GM19025 (cell line): ENCODE data around the gene SMAD7.

ENCODE experiments used
- ATAC-seq: cut with Tn5 transposase; IDR thresholded peaks from one replicate; pipeline ENCODE4 v1.9.1; 2021; ENCODE audit warnings: mild to moderate bottlenecking, low read depth, moderate library complexity; ENCODE audit not compliant: unreplicated experiment

The SMAD7 gene

DNA sequence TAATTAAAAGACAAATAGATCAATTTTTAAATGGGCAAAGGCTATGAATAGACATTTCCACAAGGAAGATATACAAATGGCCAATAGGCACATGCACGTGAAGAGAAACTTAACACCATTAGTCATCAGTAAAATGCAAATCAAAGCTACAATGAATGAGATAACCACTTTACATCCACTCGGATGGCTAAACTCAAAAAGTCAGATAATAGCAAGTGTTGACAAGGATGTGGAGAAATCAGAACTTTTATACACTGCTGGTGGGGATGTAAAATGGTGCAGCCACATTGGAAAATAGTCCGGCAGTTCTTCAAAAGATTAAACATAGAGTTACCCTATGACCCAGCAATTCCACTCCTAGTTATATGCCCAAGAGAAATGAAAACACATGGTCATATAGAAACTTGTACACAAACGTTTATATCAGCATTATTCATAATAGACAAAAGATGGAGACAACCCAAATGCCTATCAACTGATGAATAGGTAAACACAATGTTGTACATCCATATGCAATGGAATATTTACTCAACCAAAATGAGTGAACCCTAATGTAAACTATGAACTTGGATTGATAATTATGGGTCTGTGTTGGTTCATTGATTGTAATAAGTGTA is 51.1 kb downstream of the SMAD7 start:
- no peak for ATAC-seq

DNA sequence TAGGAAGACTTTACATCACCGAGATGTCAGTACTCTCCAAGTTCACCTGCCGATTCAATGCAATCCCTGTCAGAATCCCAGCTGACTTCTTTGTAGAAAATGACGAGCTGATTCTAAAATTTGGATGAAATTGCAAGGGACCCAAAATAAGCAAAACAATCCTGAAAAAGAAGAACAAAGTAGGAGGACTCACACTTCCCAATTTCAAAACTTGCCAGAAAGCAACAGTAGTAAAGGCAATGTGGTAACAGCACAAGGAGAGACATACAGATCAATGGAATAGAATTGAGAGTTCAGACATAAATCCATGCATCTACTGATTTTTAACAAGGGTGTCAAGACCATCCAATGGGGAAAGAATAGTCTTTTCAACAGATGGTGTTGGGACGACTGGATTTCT is 52.2 kb downstream of the SMAD7 start:
- no peak for ATAC-seq

DNA sequence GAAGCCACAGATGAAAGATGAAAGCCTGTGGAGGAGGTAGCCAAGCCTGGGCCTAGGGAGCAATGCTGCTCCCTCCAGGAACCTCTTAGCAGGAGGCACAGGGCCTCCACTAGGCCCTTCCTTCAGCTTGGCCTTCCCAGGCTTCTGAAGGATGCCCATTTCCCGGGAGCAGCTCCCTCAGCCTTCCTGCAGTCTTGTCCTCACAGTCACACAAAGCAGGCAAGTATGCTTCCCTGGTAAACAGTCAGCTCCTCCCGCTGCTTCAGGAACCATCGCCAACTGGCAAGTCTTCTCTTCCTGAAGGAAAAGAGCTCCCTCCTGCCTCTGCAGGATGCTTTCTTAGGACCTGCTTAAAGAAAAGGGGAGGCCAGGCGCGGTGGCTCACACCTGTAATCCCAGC is 53.2 kb downstream of the SMAD7 start:
- no peak for ATAC-seq

DNA sequence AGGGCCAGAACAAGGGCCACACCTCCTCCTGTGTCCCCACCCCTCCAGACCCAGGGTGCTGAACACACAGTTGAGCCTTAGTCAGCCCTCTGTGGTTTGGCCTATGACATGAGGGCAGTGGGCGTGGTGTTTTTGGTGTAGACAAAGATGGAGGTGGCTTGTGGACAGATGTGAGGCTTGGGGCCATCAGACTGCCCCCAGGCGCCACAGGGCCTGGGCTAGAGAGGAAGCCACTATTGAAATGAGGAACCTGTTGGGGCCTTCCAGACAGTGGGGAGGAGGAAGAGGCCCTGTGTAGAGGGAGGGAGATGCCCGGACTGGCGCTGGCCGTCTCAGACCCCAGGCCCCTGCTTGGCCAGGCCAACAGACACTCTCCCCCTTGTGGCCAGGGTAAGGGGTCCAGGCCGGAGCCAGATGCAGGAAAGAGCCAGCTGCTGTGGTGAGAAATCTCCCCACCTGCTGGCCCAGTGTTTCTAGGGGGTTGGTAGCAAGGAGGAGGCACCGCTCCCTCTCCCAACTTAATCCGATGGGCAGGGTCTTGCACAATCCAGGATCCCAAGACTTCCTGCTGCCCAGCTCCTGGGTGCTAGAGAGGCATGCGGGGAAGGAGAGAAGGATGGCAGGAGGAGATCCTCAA is 53.8 kb downstream of the SMAD7 start:
- ATAC-seq, result no peak

DNA sequence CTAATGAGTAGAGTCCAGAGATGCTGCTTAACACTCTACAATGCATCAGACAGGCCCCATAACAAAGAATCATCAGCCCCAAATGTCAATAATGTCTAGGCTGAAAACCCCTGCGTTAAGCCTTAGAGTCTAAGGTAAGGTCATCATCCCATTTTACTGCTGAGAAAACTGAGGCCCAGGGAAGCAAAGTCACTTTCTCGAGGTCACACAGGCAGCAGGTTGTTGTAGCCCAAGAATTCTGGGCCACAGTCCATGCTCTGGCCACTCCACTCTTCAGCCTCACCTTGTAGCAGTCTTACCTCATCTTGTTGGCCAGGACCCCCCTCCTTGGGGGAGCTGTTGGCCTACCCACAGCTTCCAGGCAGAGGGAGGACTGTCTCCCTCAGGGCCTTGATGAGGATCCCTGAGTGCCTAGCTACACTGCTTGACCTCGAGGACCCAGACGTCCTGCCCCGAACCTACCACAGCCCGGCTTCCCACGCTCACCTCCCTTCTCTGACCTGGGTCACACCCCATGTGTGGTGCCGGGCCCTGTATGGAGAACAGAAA is 54.4 kb downstream of the SMAD7 start:
- ATAC-seq, result no peak

DNA sequence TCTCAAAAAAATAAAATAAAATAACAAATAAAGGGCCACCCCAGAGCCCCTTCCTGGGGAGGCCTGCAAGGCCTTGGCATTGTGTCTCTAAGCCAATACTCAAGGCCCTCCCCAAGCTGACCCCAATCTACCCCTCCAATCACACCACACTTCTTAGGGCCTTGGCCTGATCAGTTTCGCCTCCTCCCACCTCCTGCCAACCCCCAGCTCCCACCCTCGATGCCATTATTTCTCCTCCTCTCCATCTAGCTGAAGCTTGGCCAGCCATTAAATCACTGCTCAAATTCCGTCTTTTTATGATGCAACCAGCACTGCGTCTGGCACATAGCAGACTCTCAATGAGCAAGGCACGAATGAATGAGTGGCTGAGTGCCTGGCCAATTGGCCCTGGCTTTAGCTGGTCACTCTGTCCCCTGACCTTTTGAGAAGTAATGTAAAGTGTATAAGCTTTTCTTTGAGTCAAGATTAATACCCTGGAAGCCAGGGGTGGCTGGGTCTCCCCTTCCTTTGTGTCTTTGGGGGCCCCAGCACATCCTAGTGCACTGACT is 55.9 kb downstream of the SMAD7 start:
- ATAC-seq, result no peak

DNA sequence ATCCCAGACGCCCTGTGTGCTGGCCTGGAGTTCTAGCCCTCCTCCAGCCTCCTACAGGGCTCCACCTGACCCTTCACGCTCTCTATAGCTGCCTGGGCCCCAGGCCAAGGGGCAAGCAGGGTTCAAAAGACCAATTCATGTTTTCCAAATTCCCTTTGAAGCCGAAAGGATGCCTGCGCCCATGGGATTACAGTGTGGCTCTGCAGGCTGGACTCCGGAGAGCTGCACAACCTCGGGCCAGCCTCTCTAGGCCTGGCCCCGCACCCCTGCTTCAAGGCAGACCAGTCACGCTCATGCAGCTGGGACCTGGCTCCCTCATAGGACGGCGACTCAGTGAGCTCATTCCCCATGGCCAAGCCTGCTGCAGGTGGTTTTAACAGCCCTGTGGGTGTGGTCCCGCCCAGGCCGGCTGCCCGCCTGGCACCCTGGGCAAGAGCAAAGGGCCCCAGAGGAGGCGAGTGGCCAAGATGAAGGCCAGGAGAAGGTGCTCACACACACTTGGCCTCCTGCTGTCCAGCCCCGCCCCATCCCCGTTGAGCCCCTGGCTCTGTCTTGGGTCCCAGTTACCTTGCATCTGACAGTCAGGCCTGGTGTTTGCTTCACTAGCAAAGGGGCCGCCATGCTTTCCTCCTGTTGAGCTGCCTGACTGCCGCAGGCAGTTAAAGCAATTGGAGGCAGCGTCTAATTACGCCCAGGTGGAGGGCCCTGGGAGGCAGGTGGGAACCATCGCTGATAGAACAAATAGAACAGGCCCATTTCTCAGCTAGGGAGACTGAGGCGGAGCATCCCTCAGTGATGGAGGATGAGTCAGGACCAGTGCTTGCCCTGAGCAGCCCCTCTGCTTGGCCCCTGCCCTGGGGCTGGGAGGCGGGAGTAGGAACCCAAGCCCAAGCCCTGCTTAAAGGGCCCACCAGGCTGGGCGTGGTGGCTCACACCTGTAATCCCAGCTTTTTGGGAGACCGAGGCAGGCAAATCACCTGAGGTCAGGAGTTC is 56.9 kb downstream of the SMAD7 start:
- ATAC-seq, result no peak

DNA sequence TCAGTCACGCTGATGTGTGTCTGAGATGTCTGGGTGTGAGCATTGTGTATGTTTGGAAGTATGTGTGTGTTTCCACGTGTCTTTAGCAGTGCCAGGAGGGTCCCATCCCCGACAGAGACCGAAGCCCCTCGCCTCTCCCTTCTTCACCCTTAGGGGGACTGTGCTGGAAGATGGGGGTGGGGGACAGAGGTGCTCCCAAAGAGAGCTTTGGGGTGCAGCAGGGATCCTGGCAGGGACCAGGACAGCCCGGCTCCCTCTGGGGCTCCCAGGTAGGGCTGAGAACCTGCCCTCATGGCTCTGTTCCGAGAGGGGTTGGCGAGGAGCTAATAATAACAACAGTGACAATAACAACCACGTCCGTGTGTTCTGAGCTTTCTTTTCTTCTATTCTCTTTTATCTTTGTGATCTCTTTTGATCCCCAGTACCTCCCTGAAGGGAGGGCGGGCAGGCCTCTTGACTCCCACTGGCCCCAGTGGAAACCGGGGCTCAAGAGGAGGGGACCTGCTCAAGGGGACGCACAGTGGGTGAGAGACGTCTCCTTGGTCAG is 57.6 kb downstream of the SMAD7 start:
- ATAC-seq, result no peak

DNA sequence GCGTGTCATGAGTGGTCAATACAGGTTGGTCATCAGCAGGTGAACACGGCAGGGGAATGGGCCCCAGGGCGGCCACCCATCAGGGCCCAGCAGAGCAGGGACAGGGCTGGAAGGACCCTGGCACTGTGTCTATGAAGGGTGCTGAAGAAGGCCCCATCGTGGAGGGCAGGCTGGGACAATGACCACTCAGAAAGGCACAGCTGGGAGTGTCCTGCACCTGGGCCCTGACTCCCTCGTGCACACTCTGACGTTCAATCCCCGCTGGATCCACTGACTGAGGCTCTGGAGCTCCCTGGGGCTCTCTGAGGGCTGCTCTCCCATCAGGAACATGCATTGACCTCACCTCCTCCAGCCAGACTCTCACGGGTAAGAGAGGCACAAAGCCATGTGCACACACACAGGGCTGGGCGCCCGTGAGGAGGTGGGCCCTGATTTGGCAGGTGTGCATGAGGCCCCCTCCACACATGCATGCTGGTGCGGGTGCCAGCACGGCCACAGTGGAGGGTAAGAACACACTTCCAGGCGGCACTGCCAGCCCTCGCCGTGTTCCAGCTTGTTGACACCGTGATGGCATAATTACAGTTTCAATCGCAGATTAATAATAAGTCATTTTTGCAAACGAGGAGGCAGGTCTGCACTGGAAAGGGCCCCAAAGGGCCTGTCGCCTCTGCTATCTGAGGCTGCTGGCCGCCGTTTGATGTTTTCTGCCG is 58.5 kb downstream of the SMAD7 start:
- no peak for ATAC-seq

DNA sequence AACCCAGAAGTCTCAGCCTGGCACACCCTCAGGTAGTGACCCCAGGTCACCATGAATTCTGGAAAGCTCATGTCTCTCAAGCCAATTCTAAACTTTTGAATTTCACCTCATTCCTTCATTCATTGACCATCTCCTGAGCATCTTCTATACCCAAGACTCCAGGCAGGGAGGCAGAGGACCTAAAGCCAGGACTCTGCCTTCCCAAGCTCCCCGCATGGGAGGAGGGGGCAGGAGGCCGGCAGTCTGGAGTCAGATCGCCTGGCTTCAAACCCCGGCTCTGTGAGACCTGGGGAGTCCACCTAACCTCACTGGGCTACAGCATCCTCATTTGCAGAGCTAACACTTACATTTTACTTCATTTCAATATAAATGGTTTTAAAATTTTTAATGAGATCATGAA is 59.0 kb downstream of the SMAD7 start:
- no peak for ATAC-seq

DNA sequence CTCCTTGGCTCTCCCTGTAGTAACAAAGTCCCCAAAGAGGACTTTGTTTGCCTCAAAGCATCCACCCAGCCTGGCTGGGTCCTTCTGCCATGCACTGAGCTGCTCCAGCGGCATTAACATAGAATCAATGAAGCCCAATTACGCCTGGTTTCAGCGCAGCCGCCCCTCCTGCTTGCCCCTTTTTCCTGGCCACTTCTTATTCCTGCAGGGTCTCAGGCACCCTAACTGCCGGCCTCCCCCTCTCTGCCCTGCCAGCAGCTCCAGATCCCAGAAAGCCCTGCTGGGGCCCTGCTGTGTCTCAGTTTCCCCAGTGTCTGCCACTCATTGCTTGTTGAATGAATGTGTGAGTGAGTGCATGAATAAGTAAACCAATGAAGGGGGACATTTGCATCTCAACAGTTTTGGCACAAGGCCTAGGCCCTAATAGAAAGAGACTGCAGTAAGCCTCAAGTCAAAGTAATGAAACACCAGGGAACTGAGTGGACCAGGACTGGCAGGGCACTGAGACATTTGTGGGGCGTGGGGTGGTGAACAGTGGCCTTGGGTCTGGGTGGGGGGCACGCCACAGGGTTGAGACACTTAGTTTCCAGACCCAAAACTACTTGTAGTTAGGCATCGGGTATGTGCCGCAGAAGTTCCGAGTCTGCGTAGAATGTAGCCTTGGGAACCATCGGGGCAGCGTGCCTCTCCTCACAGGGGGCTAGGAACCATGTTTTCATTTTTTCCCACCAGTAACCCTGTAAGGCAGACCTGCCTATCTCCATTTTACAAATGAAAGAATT is 60.6 kb downstream of the SMAD7 start:
- ATAC-seq, result no peak

DNA sequence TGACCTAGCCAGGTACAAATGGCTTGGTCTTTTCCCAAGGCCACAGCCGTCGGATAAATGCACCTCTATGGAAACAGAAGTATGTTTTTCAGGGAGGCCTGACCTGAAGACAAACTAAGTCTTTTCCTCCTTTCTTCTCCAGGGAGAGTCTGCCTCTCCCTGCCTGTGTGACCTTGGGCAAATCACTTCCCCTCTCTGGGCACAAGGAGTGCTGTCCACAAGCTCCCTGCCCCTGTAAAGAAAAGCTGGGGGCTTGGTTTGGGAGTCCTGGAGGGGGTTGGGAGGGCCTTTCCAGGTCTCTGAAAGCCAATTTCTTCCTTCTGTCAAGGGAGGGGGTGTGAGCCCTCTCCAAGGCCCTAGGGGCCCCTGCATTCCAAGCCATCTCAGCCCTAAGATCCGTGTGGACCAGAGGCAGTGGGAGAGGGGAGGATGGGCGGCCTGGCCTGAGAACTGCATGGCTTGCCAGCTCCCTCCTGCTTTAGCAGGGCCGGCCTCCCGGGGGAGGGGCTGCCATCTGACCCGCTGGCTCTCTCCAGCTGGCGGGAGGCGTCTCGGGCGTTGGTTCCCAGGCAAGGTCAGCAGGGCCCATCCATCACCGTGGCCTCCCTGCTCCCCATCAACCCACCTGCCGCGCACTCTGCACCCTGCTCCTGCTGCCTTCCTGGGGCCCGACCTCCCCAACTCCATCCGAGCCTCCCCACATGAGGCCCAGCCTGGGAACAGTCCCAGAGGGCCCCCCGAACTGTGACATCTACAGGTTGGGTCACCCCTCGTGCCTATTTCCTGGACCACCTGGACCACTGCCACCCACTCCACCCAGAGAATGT is 61.4 kb downstream of the SMAD7 start:
- no peak for ATAC-seq

DNA sequence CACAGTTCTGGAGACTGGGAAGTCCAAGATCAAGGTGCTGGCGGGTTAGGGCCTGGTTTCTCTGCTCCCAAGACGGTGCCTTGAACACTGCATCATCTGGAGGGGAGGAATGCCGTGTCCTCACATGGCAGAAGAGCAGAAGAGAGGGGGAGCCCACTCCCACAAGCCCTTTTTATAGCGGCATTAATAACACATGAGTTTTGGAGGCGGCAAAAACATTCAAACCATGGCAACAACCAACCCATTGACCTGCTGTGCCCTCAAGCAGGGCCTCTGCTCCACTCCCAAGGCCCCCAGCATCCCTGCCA is 62.0 kb downstream of the SMAD7 start:
- ATAC-seq, result no peak

DNA sequence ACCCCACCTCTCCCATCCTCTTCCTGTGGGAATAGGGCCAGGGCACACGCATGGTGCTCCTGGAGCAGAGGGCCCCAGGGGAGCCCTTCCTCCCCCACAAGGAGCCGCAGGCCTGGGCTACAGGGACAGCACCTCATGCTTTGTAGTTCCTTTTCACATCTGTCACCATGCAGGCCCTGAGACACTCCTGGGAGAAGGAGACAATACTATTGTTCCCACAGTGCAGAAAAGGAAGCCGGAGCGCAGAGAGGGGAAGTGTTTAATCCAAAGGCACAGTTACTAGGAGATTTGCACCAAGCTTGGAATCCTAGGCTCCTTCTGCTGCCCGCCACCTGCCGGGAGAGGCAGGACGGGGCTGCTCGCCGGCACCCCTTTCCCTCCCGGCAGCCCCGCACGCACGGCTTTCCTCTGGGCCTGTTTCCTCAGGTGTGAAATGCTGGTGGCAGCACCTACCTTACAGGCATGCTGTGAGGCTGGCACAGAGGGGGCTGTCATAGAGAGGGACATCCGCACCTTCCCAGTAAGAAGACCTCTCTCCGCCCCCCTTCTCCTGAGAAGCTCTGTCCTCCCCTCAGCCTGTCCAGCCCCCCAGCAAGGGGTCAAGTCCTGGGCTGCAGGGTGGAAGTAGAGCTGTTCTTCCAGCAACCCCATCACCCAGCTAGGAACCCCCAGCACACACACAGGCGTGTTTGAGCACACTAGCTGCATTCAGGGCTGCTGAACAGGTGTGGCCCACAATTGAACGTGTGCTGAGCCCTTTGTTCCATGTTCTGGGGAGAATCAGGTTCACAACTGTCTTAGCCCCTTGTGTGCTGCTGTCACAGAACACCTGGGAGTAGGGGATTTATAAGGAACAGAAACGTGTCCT is 62.6 kb downstream of the SMAD7 start:
- no peak for ATAC-seq

DNA sequence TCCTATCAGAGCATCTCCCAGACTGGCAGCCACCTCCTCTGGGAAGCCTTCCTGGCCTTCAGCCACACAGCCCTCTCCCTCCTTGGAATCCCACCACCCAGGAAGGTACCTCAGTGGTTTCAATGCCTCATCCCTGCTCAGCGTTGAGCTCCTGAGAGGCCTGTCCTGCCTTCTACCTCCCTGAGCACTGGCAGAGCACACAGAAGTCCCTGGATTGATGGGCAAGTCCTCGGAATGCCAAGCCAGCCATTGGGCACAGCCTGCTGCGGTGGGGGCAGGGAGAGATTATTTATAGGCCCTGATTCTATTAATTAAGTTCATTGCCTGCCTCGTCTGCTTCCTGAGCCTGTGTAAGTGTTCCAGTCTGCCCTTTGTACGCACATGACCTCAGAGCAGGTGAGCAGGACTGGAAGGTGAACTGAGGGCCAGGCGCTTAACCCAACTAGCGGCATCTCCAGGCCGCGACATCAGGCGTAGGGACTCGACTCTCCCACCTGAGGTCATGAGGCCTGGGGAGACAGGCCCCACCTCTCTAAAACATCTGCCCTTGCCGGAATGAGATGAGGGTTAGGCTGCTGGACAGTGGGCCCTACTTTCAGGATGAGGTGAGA is 63.4 kb downstream of the SMAD7 start:
- no peak for ATAC-seq

DNA sequence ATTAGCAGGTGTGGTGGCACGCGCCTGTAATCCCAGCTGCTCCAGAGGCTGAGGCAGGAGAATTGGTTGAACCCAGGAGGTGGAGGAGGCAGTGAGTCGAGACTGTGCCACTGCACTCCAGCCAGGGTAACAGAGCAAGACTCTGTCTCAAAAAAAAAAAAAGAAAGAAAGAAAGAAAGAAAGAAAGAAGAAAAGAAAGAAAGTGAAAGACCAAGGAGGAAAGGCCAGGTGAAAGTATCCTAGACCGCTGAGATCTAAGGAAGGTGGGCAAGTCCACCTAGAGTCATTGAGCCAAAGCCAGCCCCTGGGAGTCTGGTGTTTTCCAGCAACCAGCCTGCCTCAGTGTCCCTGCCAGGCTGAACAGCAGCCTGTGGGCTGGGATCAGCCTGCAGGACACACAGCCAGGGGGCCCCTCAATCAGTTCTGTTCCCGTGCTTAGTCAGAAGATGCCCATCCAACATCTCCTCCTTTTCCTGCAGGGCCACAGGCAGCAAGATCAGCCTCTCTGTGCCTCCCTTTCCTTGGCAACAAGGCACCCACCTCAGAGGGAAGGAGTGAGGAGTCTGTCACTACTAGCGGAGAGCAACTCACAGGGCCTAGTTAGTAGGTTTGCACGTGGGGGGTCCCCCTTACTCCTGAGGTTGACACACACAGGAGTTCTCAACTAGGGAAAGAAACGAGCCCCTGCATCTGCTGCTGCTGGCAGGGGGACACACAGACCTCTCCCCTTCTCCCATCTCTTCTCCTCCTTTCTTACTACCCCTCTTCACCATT is 64.1 kb downstream of the SMAD7 start:
- no peak for ATAC-seq
